GM18873 (cell line): Measurements from ENCODE around the gene MGLL.
"Not testable (repeated sequence)": the region's sequence is repeated elsewhere in the genome, so short reads cannot be mapped to it uniquely, and the experiment has no call there.

Experiments used
- ATAC-seq: cut with Tn5 transposase; IDR thresholded peaks from one replicate; pipeline ENCODE4 v1.9.1; 2021; ENCODE audit warnings: mild to moderate bottlenecking, moderate library complexity, moderate number of reproducible peaks; ENCODE audit not compliant: unreplicated experiment, low FRiP score

The MGLL gene

GRCh38 chr3:127697551-127698240 is 124.6 kb downstream of the MGLL start:
- ATAC-seq, result peak; percentile 62

GRCh38 chr3:127694467-127695215 is 127.7 kb downstream of the MGLL start:
- no peak for ATAC-seq

GRCh38 chr3:127693336-127693843 is 128.9 kb downstream of the MGLL start:
- ATAC-seq, result no peak

- no peak for ATAC-seq
Measured at GRCh38 chr3:127692501-127693335, 129.6 kb downstream of the MGLL start.

- ATAC-seq, result no peak
Measured at GRCh38 chr3:127691974-127692373, 130.3 kb downstream of the MGLL start.

GRCh38 chr3:127691489-127691888 is 130.8 kb downstream of the MGLL start:
- ATAC-seq, result no peak

GRCh38 chr3:127690823-127691452 is 131.4 kb downstream of the MGLL start:
- ATAC-seq, result no peak

- no peak for ATAC-seq
Measured at GRCh38 chr3:127690106-127690505, 132.2 kb downstream of the MGLL start.

GRCh38 chr3:127689266-127689860 is 133.0 kb downstream of the MGLL start:
- no peak for ATAC-seq

GRCh38 chr3:127688416-127689265 is 133.7 kb downstream of the MGLL start:
- no peak for ATAC-seq

GRCh38 chr3:127688022-127688415 is 134.3 kb downstream of the MGLL start:
- no peak for ATAC-seq

- ATAC-seq, result no peak
Measured at GRCh38 chr3:127687228-127687737, 135.0 kb downstream of the MGLL start.

- no peak for ATAC-seq
Measured at GRCh38 chr3:127686512-127686894, 135.8 kb downstream of the MGLL start.

- ATAC-seq, result no peak
Measured at GRCh38 chr3:127685708-127686511, 136.4 kb downstream of the MGLL start.

- ATAC-seq, result no peak
Measured at GRCh38 chr3:127684871-127685707, 137.2 kb downstream of the MGLL start.

- ATAC-seq, result no peak
Measured at GRCh38 chr3:127682561-127682960, 139.8 kb downstream of the MGLL start.

GRCh38 chr3:127682175-127682554 is 140.2 kb downstream of the MGLL start:
- not testable (repeated sequence) for ATAC-seq
